ENCODE data around the gene KRTAP10-1. TPM values are rescaled to one million over a fixed set of nuclear protein-coding genes. Genes with fewer than 3 reads are reported as not detected.

KRTAP10-1 gene
- total and polyA plus RNA-seq, 2 of the 13 experiments (the other 11 are each of a cell fraction or from before 2014, with no cell fraction given): not detected

DNA sequence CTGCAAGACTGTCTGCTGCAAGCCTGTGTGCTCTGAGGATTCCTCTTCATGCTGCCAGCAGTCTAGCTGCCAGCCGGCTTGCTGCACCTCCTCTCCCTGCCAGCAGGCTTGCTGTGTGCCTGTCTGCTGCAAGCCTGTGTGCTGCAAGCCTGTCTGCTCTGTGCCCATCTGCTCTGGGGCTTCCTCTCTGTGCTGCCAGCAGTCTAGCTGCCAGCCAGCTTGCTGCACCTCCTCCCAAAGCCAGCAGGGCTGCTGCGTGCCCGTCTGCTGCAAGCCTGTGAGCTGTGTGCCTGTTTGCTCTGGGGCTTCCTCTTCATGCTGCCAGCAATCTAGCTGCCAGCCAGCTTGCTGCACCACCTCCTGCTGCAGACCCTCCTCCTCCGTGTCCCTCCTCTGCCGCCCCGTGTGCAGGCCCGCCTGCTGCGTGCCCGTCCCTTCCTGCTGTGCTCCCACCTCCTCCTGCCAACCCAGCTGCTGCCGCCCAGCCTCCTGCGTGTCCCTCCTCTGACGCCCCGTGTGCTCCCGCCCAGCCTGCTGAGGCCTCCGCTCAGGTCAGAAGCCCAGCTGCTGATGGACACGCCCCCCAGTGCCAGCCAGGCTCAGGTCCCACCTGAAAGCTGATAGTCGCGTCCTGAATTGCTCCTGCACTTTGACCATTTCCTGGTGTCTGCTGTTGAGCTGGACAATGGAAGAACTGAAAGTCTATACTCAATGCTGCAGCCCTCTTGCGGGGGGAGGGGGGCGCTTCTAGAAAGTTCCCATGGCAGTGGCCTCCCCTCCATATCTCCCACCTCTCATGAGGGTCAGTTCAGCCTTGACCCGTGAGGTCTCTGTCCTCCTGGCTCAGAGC lies 34.7 kb upstream of the KRTAP10-1 start (continued):
- TF ChIP-seq, protein P1, sequence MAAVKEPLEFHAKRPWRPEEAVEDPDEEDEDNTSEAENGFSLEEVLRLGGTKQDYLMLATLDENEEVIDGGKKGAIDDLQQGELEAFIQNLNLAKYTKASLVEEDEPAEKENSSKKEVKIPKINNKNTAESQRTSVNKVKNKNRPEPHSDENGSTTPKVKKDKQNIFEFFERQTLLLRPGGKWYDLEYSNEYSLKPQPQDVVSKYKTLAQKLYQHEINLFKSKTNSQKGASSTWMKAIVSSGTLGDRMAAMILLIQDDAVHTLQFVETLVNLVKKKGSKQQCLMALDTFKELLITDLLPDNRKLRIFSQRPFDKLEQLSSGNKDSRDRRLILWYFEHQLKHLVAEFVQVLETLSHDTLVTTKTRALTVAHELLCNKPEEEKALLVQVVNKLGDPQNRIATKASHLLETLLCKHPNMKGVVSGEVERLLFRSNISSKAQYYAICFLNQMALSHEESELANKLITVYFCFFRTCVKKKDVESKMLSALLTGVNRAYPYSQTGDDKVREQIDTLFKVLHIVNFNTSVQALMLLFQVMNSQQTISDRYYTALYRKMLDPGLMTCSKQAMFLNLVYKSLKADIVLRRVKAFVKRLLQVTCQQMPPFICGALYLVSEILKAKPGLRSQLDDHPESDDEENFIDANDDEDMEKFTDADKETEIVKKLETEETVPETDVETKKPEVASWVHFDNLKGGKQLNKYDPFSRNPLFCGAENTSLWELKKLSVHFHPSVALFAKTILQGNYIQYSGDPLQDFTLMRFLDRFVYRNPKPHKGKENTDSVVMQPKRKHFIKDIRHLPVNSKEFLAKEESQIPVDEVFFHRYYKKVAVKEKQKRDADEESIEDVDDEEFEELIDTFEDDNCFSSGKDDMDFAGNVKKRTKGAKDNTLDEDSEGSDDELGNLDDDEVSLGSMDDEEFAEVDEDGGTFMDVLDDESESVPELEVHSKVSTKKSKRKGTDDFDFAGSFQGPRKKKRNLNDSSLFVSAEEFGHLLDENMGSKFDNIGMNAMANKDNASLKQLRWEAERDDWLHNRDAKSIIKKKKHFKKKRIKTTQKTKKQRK (IDR thresholded peaks at IDR 0.05; ENCODE audit: low read length): no peak
- TF ChIP-seq KDM5B (CRISPR knock-in tag; IDR thresholded peaks at IDR 0.05; ENCODE audit: borderline replicate concordance) (0 out of 2 replicates have a peak, but pooled peaks have one; percentile 47), ZNF17 (CRISPR knock-in tag; IDR thresholded peaks at IDR 0.05) (no peak), ZNF232 (CRISPR knock-in tag; IDR thresholded peaks at IDR 0.05; ENCODE audit: borderline replicate concordance) (no peak), ZMYM4 (CRISPR knock-in tag; IDR thresholded peaks at IDR 0.05) (peak; percentile 82), RFXANK (CRISPR knock-in tag; IDR thresholded peaks at IDR 0.05) (no peak), TGIF2 (CRISPR knock-in tag; IDR thresholded peaks at IDR 0.05) (no peak; the same call in 1 of the 2 replicates), ARNT2 (CRISPR knock-in tag; IDR thresholded peaks at IDR 0.05; ENCODE audit: low read depth) (no peak), ADNP (CRISPR knock-in tag; IDR thresholded peaks at IDR 0.05) (peak; percentile 85), PHF21A (CRISPR knock-in tag; IDR thresholded peaks at IDR 0.05) (peak; percentile 48; the same call in 1 of the 2 replicates), ZNF121 (CRISPR knock-in tag; IDR thresholded peaks at IDR 0.05) (no peak), IRX3 (CRISPR knock-in tag; IDR thresholded peaks at IDR 0.05; ENCODE audit: borderline replicate concordance, low read depth) (no peak), SOX5 (CRISPR knock-in tag; IDR thresholded peaks at IDR 0.05; ENCODE audit: borderline replicate concordance) (peak; percentile 69; the same call in 1 of the 2 replicates), ZFYVE20 (CRISPR knock-in tag; IDR thresholded peaks at IDR 0.05; ENCODE audit: borderline replicate concordance, low read depth) (no peak), MBNL3 (CRISPR knock-in tag; conservative IDR thresholded peaks at IDR 0.05) (no peak), NCOA2 (CRISPR knock-in tag; IDR thresholded peaks at IDR 0.05) (no peak), ZZZ3 (CRISPR knock-in tag; IDR thresholded peaks at IDR 0.05; ENCODE audit: borderline replicate concordance) (no peak), GTF2F1 (IDR thresholded peaks at IDR 0.05; ENCODE audit: low read length) (no peak), SAP130 (CRISPR knock-in tag; IDR thresholded peaks at IDR 0.05; ENCODE audit: low read depth) (peak; percentile 78), FOXA1 (IDR thresholded peaks at IDR 0.05) (no peak), FOXA1 (CRISPR knock-in tag; IDR thresholded peaks at IDR 0.05) (no peak), PAF1 (CRISPR knock-in tag; IDR thresholded peaks at IDR 0.05) (no peak), NKX3-1 (CRISPR knock-in tag; IDR thresholded peaks at IDR 0.05) (no peak), FOXK1 (CRISPR knock-in tag; IDR thresholded peaks at IDR 0.05; ENCODE audit: borderline replicate concordance, low read depth) (no peak)
- TF ChIP-seq, protein P2, sequence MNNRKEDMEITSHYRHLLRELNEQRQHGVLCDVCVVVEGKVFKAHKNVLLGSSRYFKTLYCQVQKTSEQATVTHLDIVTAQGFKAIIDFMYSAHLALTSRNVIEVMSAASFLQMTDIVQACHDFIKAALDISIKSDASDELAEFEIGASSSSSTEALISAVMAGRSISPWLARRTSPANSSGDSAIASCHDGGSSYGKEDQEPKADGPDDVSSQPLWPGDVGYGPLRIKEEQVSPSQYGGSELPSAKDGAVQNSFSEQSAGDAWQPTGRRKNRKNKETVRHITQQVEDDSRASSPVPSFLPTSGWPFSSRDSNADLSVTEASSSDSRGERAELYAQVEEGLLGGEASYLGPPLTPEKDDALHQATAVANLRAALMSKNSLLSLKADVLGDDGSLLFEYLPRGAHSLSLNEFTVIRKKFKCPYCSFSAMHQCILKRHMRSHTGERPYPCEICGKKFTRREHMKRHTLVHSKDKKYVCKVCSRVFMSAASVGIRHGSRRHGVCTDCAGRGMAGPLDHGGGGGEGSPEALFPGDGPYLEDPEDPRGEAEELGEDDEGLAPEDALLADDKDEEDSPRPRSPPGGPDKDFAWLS (CRISPR knock-in tag; IDR thresholded peaks at IDR 0.05; ENCODE audit: borderline replicate concordance): no peak
- TF ChIP-seq, protein P3, sequence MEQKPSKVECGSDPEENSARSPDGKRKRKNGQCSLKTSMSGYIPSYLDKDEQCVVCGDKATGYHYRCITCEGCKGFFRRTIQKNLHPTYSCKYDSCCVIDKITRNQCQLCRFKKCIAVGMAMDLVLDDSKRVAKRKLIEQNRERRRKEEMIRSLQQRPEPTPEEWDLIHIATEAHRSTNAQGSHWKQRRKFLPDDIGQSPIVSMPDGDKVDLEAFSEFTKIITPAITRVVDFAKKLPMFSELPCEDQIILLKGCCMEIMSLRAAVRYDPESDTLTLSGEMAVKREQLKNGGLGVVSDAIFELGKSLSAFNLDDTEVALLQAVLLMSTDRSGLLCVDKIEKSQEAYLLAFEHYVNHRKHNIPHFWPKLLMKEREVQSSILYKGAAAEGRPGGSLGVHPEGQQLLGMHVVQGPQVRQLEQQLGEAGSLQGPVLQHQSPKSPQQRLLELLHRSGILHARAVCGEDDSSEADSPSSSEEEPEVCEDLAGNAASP (CRISPR knock-in tag; IDR thresholded peaks at IDR 0.05; ENCODE audit: borderline replicate concordance): peak; percentile 98

All from HepG2 (cell line).